Osteocyte (in vitro differentiated cells): ENCODE data around the gene USO1. TPM values are rescaled to one million over a fixed set of nuclear protein-coding genes. Genes with fewer than 3 reads are reported as not detected.

Experiments used
- DNase-seq: peaks from one replicate; pipeline ENCODE4 v3.0.0; 2021; ENCODE audit warnings: mixed read lengths; ENCODE audit not compliant: unreplicated experiment; ENCODE audit errors: extremely low spot score
- H3K27ac Mint-ChIP-seq: one replicate; pipeline ENCODE4 v1.8.0; 2021; ENCODE audit warnings: mild to moderate bottlenecking, mixed read lengths; ENCODE audit not compliant: unreplicated experiment
- H3K27me3 Mint-ChIP-seq: one replicate; pipeline ENCODE4 v1.8.0; 2021; ENCODE audit warnings: mixed read lengths; ENCODE audit not compliant: unreplicated experiment
- H3K36me3 Mint-ChIP-seq: one replicate; pipeline ENCODE4 v1.8.0; 2021; ENCODE audit warnings: mixed read lengths; ENCODE audit not compliant: unreplicated experiment
- H3K4me1 Mint-ChIP-seq: one replicate; pipeline ENCODE4 v1.8.0; 2021; ENCODE audit warnings: mixed read lengths; ENCODE audit not compliant: unreplicated experiment
- H3K4me3 Mint-ChIP-seq: one replicate; pipeline ENCODE4 v1.8.0; 2021; ENCODE audit warnings: mild to moderate bottlenecking, moderate library complexity, mixed read lengths; ENCODE audit not compliant: unreplicated experiment
- H3K9me3 Mint-ChIP-seq: one replicate; pipeline ENCODE4 v1.8.0; 2021; ENCODE audit warnings: mixed read lengths; ENCODE audit not compliant: unreplicated experiment
- total RNA-seq: library from RNA; stranded (reverse); gene quantifications from 2 replicates; pipeline ENCODE4 v1.2.1, GENCODE V29; 2021
- TF ChIP-seq, protein P1 (sequence below): fragments of 200-600 bp; sonication (generic); IDR thresholded peaks from 2 replicates; pipeline ENCODE4 v1.5.0; 2021; ENCODE audit warnings: antibody characterized with exemption, mild to moderate bottlenecking, moderate library complexity

Gene USO1
- total RNA-seq, 1 donor from 2014 or later = 69.6 TPM

DNA sequence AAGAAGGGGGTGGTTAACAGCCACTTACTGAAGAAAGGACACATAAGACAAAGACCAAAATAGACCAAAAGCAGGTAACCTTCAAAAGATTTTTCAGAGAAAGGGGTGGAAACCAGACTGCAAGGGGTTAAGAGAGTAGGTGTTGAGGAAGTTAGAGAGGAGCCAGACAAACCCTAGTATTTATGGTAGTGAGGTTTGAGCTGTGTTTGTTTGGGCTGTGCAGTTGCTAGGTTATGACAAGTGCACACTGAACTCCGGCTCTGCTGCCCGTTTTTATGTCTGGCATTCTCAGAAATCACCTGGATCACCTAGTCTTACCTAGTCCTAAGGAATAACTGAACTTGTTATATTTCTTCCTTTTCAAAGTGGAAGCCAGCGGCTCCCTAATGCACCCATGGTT, 28.3 kb upstream of the USO1 start:
- Mint-ChIP-seq H3K27me3 (no peaks in the 10 kb centered on the region), H3K27ac (no peak overlapping the region), H3K36me3 (peaks cover 2% of the 10 kb centered on the region), H3K9me3 (no peaks in the 10 kb centered on the region), H3K4me1 (no peaks in the 10 kb centered on the region), H3K4me3 (no peak overlapping the region)
- no peak for DNase-seq
- TF ChIP-seq, protein P1, sequence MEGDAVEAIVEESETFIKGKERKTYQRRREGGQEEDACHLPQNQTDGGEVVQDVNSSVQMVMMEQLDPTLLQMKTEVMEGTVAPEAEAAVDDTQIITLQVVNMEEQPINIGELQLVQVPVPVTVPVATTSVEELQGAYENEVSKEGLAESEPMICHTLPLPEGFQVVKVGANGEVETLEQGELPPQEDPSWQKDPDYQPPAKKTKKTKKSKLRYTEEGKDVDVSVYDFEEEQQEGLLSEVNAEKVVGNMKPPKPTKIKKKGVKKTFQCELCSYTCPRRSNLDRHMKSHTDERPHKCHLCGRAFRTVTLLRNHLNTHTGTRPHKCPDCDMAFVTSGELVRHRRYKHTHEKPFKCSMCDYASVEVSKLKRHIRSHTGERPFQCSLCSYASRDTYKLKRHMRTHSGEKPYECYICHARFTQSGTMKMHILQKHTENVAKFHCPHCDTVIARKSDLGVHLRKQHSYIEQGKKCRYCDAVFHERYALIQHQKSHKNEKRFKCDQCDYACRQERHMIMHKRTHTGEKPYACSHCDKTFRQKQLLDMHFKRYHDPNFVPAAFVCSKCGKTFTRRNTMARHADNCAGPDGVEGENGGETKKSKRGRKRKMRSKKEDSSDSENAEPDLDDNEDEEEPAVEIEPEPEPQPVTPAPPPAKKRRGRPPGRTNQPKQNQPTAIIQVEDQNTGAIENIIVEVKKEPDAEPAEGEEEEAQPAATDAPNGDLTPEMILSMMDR = no peak

- Mint-ChIP-seq H3K27me3 (no peaks in the 10 kb centered on the region), H3K9me3 (no peaks in the 10 kb centered on the region), H3K27ac (no peak overlapping the region), H3K4me3 (no peak overlapping the region), H3K36me3 (peaks cover 1% of the 10 kb centered on the region), H3K4me1 (no peaks in the 10 kb centered on the region)
- DNase-seq = no peak
- TF ChIP-seq, protein P1 = no peak
These were observed 27.8 kb upstream of the USO1 start for GRCh38 chr4:75696581-75696980.

DNA sequence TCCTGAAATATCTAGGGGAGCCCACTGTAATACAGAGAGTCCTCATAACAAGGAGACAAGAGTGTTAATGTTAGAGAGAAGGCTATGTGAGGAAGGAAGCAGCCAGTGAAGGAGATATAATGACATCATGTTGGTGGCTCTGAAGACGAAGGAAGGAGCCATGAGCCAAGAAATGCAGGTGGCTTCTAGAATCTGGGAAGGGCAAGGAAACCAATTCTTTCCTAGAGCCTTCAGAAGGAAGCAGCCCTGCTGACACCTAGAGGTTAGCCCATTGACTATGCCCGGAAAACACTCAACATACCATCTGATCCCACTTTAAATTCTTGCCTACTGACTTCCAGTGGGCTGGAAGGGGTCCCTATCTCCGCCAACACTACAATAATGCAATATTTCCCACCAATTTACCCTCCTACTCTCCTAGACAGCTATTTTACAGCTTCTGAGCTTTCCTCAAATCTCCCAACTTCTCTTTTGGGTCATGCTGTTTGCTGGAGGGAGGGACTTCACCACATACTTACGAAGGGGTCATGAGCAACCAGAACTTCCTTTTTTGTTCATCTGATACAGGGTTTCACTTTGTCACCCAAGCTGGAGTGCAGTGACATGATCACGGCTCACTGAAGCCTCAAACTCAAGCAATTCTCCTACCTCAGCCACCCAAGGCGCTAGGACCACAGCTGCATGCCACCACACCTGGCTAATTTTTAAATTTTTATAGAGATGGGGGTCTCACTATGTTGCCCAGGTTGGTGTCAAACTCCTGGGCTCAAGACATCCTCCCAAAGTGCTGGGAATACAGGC, 26.0 kb upstream of the USO1 start:
- TF ChIP-seq, protein P1 = no peak
- Mint-ChIP-seq H3K4me3 (no peak overlapping the region), H3K27me3 (no peaks in the 10 kb centered on the region), H3K4me1 (no peaks in the 10 kb centered on the region), H3K9me3 (no peaks in the 10 kb centered on the region), H3K36me3 (no peaks in the 10 kb centered on the region), H3K27ac (no peak overlapping the region)
- DNase-seq = no peak

DNA sequence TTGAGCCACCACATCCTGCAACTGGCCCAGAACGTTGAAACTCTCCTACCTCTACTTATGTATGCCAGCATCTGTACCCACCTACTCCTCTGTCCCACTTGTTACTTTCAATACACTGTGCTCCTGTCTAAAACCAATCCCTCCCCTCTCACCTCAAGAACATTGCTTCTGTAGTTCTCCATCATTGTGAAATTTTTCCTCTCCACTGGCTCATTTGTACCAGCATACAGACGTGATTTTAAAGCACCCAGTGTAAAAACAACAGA, 25.5 kb upstream of the USO1 start:
- no peak overlapping the region for H3K27ac Mint-ChIP-seq
- no peaks in the 10 kb centered on the region for H3K27me3 Mint-ChIP-seq
- no peaks in the 10 kb centered on the region for H3K36me3 Mint-ChIP-seq
- no peaks in the 10 kb centered on the region for H3K9me3 Mint-ChIP-seq
- no peak for DNase-seq
- no peaks in the 10 kb centered on the region for H3K4me1 Mint-ChIP-seq
- no peak overlapping the region for H3K4me3 Mint-ChIP-seq
- TF ChIP-seq, protein P1 = no peak

GRCh38 chr4:75699299-75699698, 25.1 kb upstream of the USO1 start:
- Mint-ChIP-seq H3K4me1 (no peaks in the 10 kb centered on the region), H3K4me3 (no peak overlapping the region), H3K27ac (no peak overlapping the region), H3K27me3 (no peaks in the 10 kb centered on the region), H3K9me3 (no peaks in the 10 kb centered on the region), H3K36me3 (no peaks in the 10 kb centered on the region)
- TF ChIP-seq, protein P1 = no peak
- DNase-seq = no peak
